Right cardiac atrium (tissue), 5 donors: ENCODE measurements around the gene PTTG2. TPM values are rescaled to one million over a fixed set of nuclear protein-coding genes. Genes with fewer than 3 reads are reported as not detected.
"Not testable (repeated sequence)": the region's sequence is repeated elsewhere in the genome, so short reads cannot be mapped to it uniquely, and the experiment has no call there.

Experiments used
- ATAC-seq, 2 donors: fragments of 200-7000 bp; cut with Tn5 transposase; one replicate each; pipeline versions ENCODE4 v1.8.0 to v1.9.1; 2020; ENCODE audit warnings: moderate library complexity in 2 of 2, mild to moderate bottlenecking in 1 of 2
- DNase-seq, 3 donors: peaks; one replicate each; pipeline ENCODE4 v3.0.0-alpha.2; 2020
- H3K27ac ChIP-seq: one replicate; pipeline ENCODE4 v1.5.1; 2013; ENCODE audit warnings: mild to moderate bottlenecking, low read length, control low read depth, moderate library complexity
- H3K27me3 ChIP-seq: one replicate; pipeline ENCODE4 v1.6.1; 2013; ENCODE audit not compliant: control insufficient read depth, insufficient read depth
- H3K4me1 ChIP-seq: one replicate; pipeline ENCODE4 v1.6.1; 2013; ENCODE audit warnings: low read length; ENCODE audit not compliant: control insufficient read depth, insufficient read depth
- H3K4me3 ChIP-seq: one replicate; pipeline ENCODE4 v1.5.1; 2013; ENCODE audit warnings: low read length, control low read depth
- H3K9me3 ChIP-seq: one replicate; pipeline ENCODE4 v1.6.1; 2013; ENCODE audit warnings: low read length; ENCODE audit not compliant: control insufficient read depth
- WGBS: extraction: QIAGEN DNeasy Blood & Tissue Kit; methylation state at CpG from one replicate; pipeline ENCODE4 v1.1.7; 2013; 5-methylcytosine and 5-hydroxymethylcytosine counted together
- intact Hi-C, 4 donors: fragments of 100-400 bp; cut with DNase I; formaldehyde crosslinking; loops; one replicate each; pipeline versions ENCODE4 v1.11.0 to v1.14.0; 2022 to 2023
- polyA plus RNA-seq: library from polyadenylated mRNA; stranded (reverse); fragments of 200-250 nt; gene quantifications from one replicate; pipeline ENCODE4 v1.2.3, GENCODE V29; 2013
- total RNA-seq, 4 donors: library from RNA; stranded (reverse); fragmentation: NEBNext Ultra II Directional; extraction: Animal tissue kit (Norgen Biotek cat#: 25700); gene quantifications; one replicate each; pipeline ENCODE4 v1.2.1, GENCODE V29; 2021
- donor health status: healthy with polysubstance abuse.
- donor health status: DM: no; HTN: yes; CAD: no.
- donor health status: DM: no; HTN: no; CAD: no.
- donor health status: DM: no; HTN: yes; CAD: no; lungs with severe emphysema.
- donor health status: DM: yes; HTN: yes; CAD: no.

The PTTG2 gene
- total and polyA plus RNA-seq, 5 donors, result 0.54 to 1.7 (median 1.1) TPM

DNA sequence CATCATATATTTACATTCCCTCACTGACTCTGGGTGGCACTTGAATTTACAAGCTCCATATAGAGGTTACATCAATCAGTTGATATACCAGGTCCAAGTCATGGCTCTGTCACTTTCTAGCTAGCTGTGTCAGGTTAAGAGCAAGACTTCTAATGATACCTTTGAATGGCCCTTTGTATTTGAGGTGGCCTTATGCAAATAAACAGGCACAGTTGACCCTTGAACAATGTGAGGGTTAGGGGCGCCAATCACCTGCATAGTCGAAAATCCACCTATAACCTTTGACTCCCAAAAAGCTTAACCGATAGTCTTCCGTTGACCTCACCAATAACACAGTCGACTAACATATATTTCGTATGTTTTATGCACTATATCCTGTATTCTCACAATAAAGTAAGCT, 1.3 kb upstream of the PTTG2 start:
- no peaks in the 10 kb centered on the region for H3K27me3 ChIP-seq
- H3K4me1 ChIP-seq, result no peaks in the 10 kb centered on the region
- no peak overlapping the region for H3K4me3 ChIP-seq
- intact Hi-C loops, result no loop called here
- 79% methylated on average over 6 of the region's 6 CpGs for WGBS
- ATAC-seq (no peak), DNase-seq (no peak)
- H3K9me3 ChIP-seq, result no peaks in the 10 kb centered on the region
- H3K27ac ChIP-seq, result no peak overlapping the region

- ATAC-seq (no peak), DNase-seq (no peak)
- H3K27ac ChIP-seq, result no peak overlapping the region
- no peaks in the 10 kb centered on the region for H3K27me3 ChIP-seq
- intact Hi-C loops, result loop anchor here in 2 of 4 donors (10.0 kb wide), 2 partner anchors 56 to 66 kb away; partner anchors contain the start of gene TBC1D1 (in 1 of the 2)
- H3K4me3 ChIP-seq, result no peak overlapping the region
- H3K9me3 ChIP-seq, result no peaks in the 10 kb centered on the region
- peaks cover under 1% of the 10 kb centered on the region for H3K4me1 ChIP-seq
- 57% methylated on average over 5 of the region's 5 CpGs for WGBS
Measured at GRCh38 chr4:37960679-37961450, 667 bp downstream of the PTTG2 start.

DNA sequence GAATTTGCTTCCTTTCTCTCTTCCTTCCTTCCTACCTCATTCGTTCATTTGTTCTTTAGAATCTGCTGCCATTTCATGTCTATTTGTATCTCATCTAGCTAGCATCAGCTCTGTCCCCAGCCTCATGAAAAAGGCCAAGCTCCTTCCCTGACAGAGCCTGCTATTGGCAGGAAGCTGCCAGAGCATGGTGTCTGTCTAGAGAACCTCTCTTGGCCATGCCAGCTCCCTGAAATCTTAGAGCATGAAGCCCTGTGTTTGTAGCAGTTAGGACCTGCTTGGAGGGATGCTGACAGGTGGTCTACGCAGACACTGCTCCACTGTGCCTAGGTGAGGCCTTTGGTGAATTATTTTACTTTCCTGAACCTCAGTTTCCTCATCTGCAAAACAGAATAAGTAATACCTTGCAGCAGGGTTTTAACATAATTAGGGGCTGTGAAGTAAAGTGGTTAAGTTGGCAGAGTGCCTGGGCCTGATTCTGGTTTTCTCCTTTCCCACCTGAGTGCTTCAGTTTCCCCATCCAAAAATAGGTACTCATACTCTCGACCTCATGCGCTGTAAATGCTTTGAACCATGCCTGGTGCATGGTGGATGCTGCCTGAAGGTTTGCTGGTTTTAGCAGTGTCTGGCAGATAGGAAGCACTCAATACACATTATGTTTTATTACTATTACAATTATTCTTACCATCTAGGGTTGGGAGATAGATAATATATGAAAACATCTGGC, 4.7 kb downstream of the PTTG2 start:
- Histone ChIP-seq H3K9me3 (no peaks in the 10 kb centered on the region), H3K4me1 (peaks cover 6% of the 10 kb centered on the region), H3K27me3 (no peaks in the 10 kb centered on the region), H3K27ac (no peak overlapping the region), H3K4me3 (no peak overlapping the region)
- intact Hi-C loops, result loop anchor here in 2 of 4 donors (10.0 kb wide), 2 partner anchors 60 to 70 kb away; partner anchors contain the start of gene TBC1D1 (in 1 of the 2)
- DNase-seq (no peak), ATAC-seq (no peak)
- 86% methylated on average over 4 of the region's 4 CpGs for WGBS

- ATAC-seq (no peak), DNase-seq (no peak)
- Histone ChIP-seq H3K27ac (no peak overlapping the region), H3K27me3 (no peaks in the 10 kb centered on the region), H3K4me1 (peaks cover 8% of the 10 kb centered on the region), H3K4me3 (no peak overlapping the region), H3K9me3 (no peaks in the 10 kb centered on the region)
- WGBS, result 94% methylated on average over 3 of the region's 3 CpGs
- intact Hi-C loops, result loop anchor here in 2 of 4 donors (10.0 kb wide), 2 partner anchors 61 to 71 kb away; partner anchors contain the start of gene TBC1D1 (in 1 of the 2)
Measured at GRCh38 chr4:37966044-37966443, 5.8 kb downstream of the PTTG2 start.

DNA sequence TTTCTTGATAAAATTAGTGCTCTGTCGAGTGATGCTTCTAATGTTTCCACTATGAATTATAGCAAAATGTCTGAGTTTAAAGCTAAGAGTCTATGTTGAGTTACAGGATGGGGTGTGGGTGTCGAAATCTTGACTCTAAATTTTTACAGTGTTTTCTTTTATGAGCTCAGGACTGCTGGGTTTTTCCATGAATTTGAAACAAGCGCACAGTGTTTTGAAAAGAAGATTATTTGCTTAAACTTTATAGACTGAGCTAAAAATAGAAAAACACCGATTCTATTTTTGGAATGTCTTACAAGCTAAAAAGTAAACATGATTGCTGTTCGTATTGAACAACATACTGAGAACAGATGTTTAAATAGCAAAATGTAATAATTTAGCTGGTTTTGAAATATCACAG, 7.5 kb downstream of the PTTG2 start:
- WGBS, result 40% methylated on average over 5 of the region's 5 CpGs
- Histone ChIP-seq H3K27me3 (no peaks in the 10 kb centered on the region), H3K9me3 (no peaks in the 10 kb centered on the region), H3K27ac (no peak overlapping the region), H3K4me3 (no peak overlapping the region), H3K4me1 (peaks cover 8% of the 10 kb centered on the region)
- DNase-seq, result no peak
- ATAC-seq, result no peak
- intact Hi-C loops, result loop anchor here in 2 of 4 donors (10.0 kb wide), 2 partner anchors 63 to 73 kb away; partner anchors contain the start of gene TBC1D1 (in 1 of the 2)

DNA sequence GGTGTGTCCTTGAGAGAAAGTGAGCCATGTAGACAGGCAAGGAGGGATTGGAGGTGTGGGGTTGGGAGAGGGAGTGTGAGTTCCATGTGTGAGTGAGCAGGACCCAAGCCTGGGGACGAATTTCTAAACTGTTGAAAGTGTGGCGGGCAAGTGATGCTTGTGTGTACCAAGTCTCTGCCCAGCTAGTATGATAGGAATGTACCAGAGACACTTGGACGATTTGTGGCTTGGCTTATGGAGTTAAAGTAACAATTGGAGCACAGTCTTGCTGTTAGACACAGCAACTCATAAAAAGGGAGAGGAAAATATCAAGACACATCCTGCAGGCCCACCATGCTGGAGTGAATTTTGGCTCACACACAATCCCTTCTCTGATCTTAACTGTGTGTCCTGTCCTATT, 8.5 kb downstream of the PTTG2 start:
- WGBS, result 66% methylated on average over 3 of the region's 3 CpGs
- Histone ChIP-seq H3K27ac (no peak overlapping the region), H3K9me3 (no peaks in the 10 kb centered on the region), H3K4me3 (no peak overlapping the region), H3K4me1 (peaks cover 10% of the 10 kb centered on the region), H3K27me3 (no peaks in the 10 kb centered on the region)
- DNase-seq (no peak), ATAC-seq (no peak)
- intact Hi-C loops, result loop anchor here in 2 of 4 donors (10.0 kb wide), 2 partner anchors 64 to 74 kb away; partner anchors contain the start of gene TBC1D1 (in 1 of the 2)

GRCh38 chr4:37970702-37971101, 10.5 kb downstream of the PTTG2 start:
- whole genome bisulfite sequencing, result 61% methylated on average over 1 of the region's 1 CpG
- no peaks in the 10 kb centered on the region for H3K9me3 ChIP-seq
- intact Hi-C loops, result loop anchor here in 1 of 4 donors (10.0 kb wide), 1 partner anchor 166 kb away; no protein-coding TSS in a partner anchor

DNA sequence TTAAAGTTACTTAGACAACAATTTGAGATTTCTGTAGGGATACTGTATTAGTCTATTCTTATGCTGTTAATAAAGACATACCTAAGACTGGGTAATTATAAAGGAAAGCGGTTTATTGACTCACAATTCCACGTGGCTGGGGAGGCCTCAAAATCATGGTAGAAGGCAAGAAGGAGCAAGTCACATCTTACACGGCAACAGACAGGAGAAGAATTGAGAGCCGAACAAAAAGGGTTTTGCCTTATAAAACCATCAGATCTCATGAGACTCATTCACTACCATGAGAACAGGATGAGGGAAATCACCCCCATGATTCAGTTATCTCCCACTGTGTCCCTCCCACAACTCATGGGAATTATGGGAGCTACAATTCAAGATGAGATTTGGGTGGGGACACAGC, 11.0 kb downstream of the PTTG2 start:
- Histone ChIP-seq H3K27me3 (no peaks in the 10 kb centered on the region), H3K4me3 (no peak overlapping the region), H3K27ac (no peak overlapping the region), H3K9me3 (no peaks in the 10 kb centered on the region), H3K4me1 (peaks cover 7% of the 10 kb centered on the region)
- no peak for ATAC-seq
- no peak for DNase-seq
- intact Hi-C loops, result loop anchor here in 1 of 4 donors (10.0 kb wide), 1 partner anchor 166 kb away; no protein-coding TSS in a partner anchor
- 91% methylated on average over 4 of the region's 4 CpGs for WGBS

More at GRCh38 chr4:37970702-37971101, 10.5 kb downstream of the PTTG2 start:
- no peaks in the 10 kb centered on the region for H3K27me3 ChIP-seq
- ATAC-seq (peak; percentile 68 to 90), DNase-seq (peak; percentile 68 to 86 (median 85))
- H3K27ac ChIP-seq, result peak overlapping the region; percentile 59
- H3K4me3 ChIP-seq, result no peak overlapping the region
- H3K4me1 ChIP-seq, result peaks cover 10% of the 10 kb centered on the region

- ATAC-seq (no peak), DNase-seq (no peak)
- no peak overlapping the region for H3K27ac ChIP-seq
- H3K4me3 ChIP-seq, result no peak overlapping the region
- no peaks in the 10 kb centered on the region for H3K27me3 ChIP-seq
- H3K4me1 ChIP-seq, result peaks cover 13% of the 10 kb centered on the region
- no peaks in the 10 kb centered on the region for H3K9me3 ChIP-seq
- 85% methylated on average over 3 of the region's 3 CpGs for WGBS
- intact Hi-C loops, result loop anchor here in 1 of 4 donors (10.0 kb wide), 1 partner anchor 169 kb away; no protein-coding TSS in a partner anchor
Measured at GRCh38 chr4:37973441-37973840, 13.2 kb downstream of the PTTG2 start.

DNA sequence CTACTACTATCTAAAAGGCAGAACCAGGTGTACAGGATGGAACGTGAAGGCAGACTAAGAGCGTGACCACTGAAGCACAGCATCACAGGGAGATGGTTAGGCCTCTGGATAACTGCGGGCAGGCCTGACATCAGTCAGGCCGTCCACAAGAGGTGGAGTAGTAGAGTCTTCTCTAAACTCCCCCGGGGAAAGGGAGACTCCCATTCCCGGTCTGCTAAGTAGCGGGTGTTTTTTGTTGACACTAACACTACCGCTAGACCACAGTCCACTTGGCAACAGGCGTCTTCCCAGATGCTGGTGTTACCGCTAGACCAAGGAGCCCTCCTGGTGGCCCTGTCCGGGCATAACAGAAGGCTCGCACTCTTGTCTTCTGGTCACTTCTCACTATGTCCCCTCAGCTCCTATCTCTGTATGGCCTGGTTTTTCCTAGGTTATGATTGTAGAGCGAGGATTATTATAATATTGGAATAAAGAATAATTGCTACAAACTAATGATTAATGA, 15.2 kb downstream of the PTTG2 start:
- DNase-seq, H3K27ac ChIP-seq, H3K27me3 ChIP-seq, H3K9me3 ChIP-seq, H3K4me3 ChIP-seq, H3K4me1 ChIP-seq, ATAC-seq: not testable (repeated sequence)
- intact Hi-C loops, result loop anchor here in 3 of 4 donors (5.0 to 10.0 kb wide), 3 partner anchors 83 to 171 kb away; partner anchors contain the start of genes PGM2 (in 1 of the 3) and TBC1D1 (in 1 of the 3)
- WGBS, result 86% methylated on average over 12 of the region's 13 CpGs
